ENCODE measurements around the gene ZNF283.
A peak's percentile ranks its signal among the peaks of the same experiment; 100 is the strongest.

The ZNF283 gene

GRCh38 chr19:43782311-43782660 is 44.8 kb upstream of the ZNF283 start:
- DNase-seq (ENCODE audit: insufficient read length, low spot score) (no peak), FAIRE-seq (no peak)
- no peak for TF ChIP-seq CTCF (IDR thresholded peaks at IDR 0.05; ENCODE audit: insufficient read depth, missing control alignments)

- TF ChIP-seq CTCF (IDR thresholded peaks at IDR 0.05; ENCODE audit: insufficient read depth, missing control alignments) = no peak
- DNase-seq (ENCODE audit: insufficient read length, low spot score) (no peak), FAIRE-seq (no peak)
Measured at GRCh38 chr19:43782689-43783231, 44.4 kb upstream of the ZNF283 start.

- DNase-seq (ENCODE audit: insufficient read length, low spot score) = no peak
- no peak for FAIRE-seq
- no peak for TF ChIP-seq CTCF (IDR thresholded peaks at IDR 0.05; ENCODE audit: insufficient read depth, missing control alignments)
Measured at GRCh38 chr19:43783636-43784035, 43.5 kb upstream of the ZNF283 start.

- TF ChIP-seq CTCF (IDR thresholded peaks at IDR 0.05; ENCODE audit: insufficient read depth, missing control alignments) = no peak
- DNase-seq (ENCODE audit: insufficient read length, low spot score) = no peak
- no peak for FAIRE-seq
Measured at GRCh38 chr19:43784241-43784980, 42.7 kb upstream of the ZNF283 start.

- FAIRE-seq (no peak), DNase-seq (ENCODE audit: insufficient read length, low spot score) (no peak)
- TF ChIP-seq CTCF (IDR thresholded peaks at IDR 0.05; ENCODE audit: insufficient read depth, missing control alignments) = peak; percentile 94
Measured at GRCh38 chr19:43784981-43785808, 41.9 kb upstream of the ZNF283 start.

GRCh38 chr19:43786665-43787064 is 40.5 kb upstream of the ZNF283 start:
- no peak for TF ChIP-seq CTCF (IDR thresholded peaks at IDR 0.05; ENCODE audit: insufficient read depth, missing control alignments)
- DNase-seq (ENCODE audit: insufficient read length, low spot score) = no peak
- FAIRE-seq = no peak
